ENCODE results near the gene CHST2. TPM values are rescaled to one million over a fixed set of nuclear protein-coding genes. Genes with fewer than 3 reads are reported as not detected.

Gene CHST2
- total and polyA plus RNA-seq, 4 donors = 0.11 to 48.7 (median 0.93) TPM

- no peak for TF ChIP-seq TAF1 (conservative IDR thresholded peaks at IDR 0.05)
- TF ChIP-seq FOXA2 (IDR thresholded peaks at IDR 0.05) = no peak
- 92% methylated on average over 3 of the region's 3 CpGs for WGBS
- no peak for DNase-seq (ENCODE audit: low spot score)
- Histone ChIP-seq H3K27ac (ENCODE audit: low read depth in 1 of 2, low read length in 2 of 2) (no peak overlapping the region), H3K4me1 (ENCODE audit: control insufficient read depth in 4 of 4, insufficient read depth in 4 of 4, low read length in 3 of 4) (no peaks in the 10 kb centered on the region), H3K9me3 (ENCODE audit: control insufficient read depth in 4 of 4, low read length in 3 of 4) (no peaks in the 10 kb centered on the region), H3K9ac (ENCODE audit: low read depth in 1 of 2, low read length in 2 of 2) (no peak overlapping the region), H3K36me3 (ENCODE audit: control insufficient read depth in 4 of 4, insufficient read depth in 3 of 4, low read depth in 1 of 4, low read length in 3 of 4) (no peaks in the 10 kb centered on the region), H3K4me3 (ENCODE audit: low read depth in 1 of 3, low read length in 3 of 3) (no peak overlapping the region), H3K27me3 (ENCODE audit: control insufficient read depth in 4 of 4, insufficient read depth in 4 of 4, low read length in 3 of 4) (no peaks in the 10 kb centered on the region)
These were observed 30.5 kb downstream of the CHST2 start for GRCh38 chr3:143150071-143150470.

GRCh38 chr3:143151004-143151731 is 31.6 kb downstream of the CHST2 start:
- no peak overlapping the region for H3K9ac ChIP-seq (ENCODE audit: low read depth in 1 of 2, low read length in 2 of 2)
- no peak for DNase-seq (ENCODE audit: low spot score)
- no peaks in the 10 kb centered on the region for H3K9me3 ChIP-seq (ENCODE audit: control insufficient read depth in 4 of 4, low read length in 3 of 4)
- TF ChIP-seq HNF4A (conservative IDR thresholded peaks at IDR 0.05) = no peak
- no peak for TF ChIP-seq EGR1 (IDR thresholded peaks at IDR 0.05; ENCODE audit: low read depth in 2 of 2)
- no peak for TF ChIP-seq FOXA2 (IDR thresholded peaks at IDR 0.05)
- WGBS = 86% methylated on average over 7 of the region's 7 CpGs
- H3K4me1 ChIP-seq (ENCODE audit: control insufficient read depth in 4 of 4, insufficient read depth in 4 of 4, low read length in 3 of 4) = no peaks in the 10 kb centered on the region
- no peaks in the 10 kb centered on the region for H3K27me3 ChIP-seq (ENCODE audit: control insufficient read depth in 4 of 4, insufficient read depth in 4 of 4, low read length in 3 of 4)
- H3K27ac ChIP-seq (ENCODE audit: low read depth in 1 of 2, low read length in 2 of 2) = no peak overlapping the region
- H3K4me3 ChIP-seq (ENCODE audit: low read depth in 1 of 3, low read length in 3 of 3) = no peak overlapping the region
- no peaks in the 10 kb centered on the region for H3K36me3 ChIP-seq (ENCODE audit: control insufficient read depth in 4 of 4, insufficient read depth in 3 of 4, low read depth in 1 of 4, low read length in 3 of 4)

GRCh38 chr3:143152043-143152442 is 32.5 kb downstream of the CHST2 start:
- no peaks in the 10 kb centered on the region for H3K27me3 ChIP-seq (ENCODE audit: control insufficient read depth in 4 of 4, insufficient read depth in 4 of 4, low read length in 3 of 4)
- no peaks in the 10 kb centered on the region for H3K4me1 ChIP-seq (ENCODE audit: control insufficient read depth in 4 of 4, insufficient read depth in 4 of 4, low read length in 3 of 4)
- no peak overlapping the region for H3K4me3 ChIP-seq (ENCODE audit: low read depth in 1 of 3, low read length in 3 of 3)
- H3K27ac ChIP-seq (ENCODE audit: low read depth in 1 of 2, low read length in 2 of 2) = no peak overlapping the region
- H3K36me3 ChIP-seq (ENCODE audit: control insufficient read depth in 4 of 4, insufficient read depth in 3 of 4, low read depth in 1 of 4, low read length in 3 of 4) = no peaks in the 10 kb centered on the region
- no peak overlapping the region for H3K9ac ChIP-seq (ENCODE audit: low read depth in 1 of 2, low read length in 2 of 2)
- no peaks in the 10 kb centered on the region for H3K9me3 ChIP-seq (ENCODE audit: control insufficient read depth in 4 of 4, low read length in 3 of 4)
- TF ChIP-seq REST (IDR thresholded peaks at IDR 0.05) (no peak), FOXA2 (IDR thresholded peaks at IDR 0.05) (no peak), HNF4G (IDR thresholded peaks at IDR 0.05) (no peak), TAF1 (conservative IDR thresholded peaks at IDR 0.05) (no peak), ATF3 (IDR thresholded peaks at IDR 0.05) (no peak), CTCF (IDR thresholded peaks at IDR 0.05; ENCODE audit: low read depth, low read length, missing input control) (no peak), FOXA1 (IDR thresholded peaks at IDR 0.05) (no peak), EGR1 (IDR thresholded peaks at IDR 0.05; ENCODE audit: low read depth in 2 of 2) (no peak), RXRA (IDR thresholded peaks at IDR 0.05) (no peak), SP1 (IDR thresholded peaks at IDR 0.05) (no peak), NR2F2 (IDR thresholded peaks at IDR 0.05) (no peak), JUND (IDR thresholded peaks at IDR 0.05) (no peak), MAX (IDR thresholded peaks at IDR 0.05) (no peak), GABPA (IDR thresholded peaks at IDR 0.05 in 1 of 2, conservative IDR thresholded peaks at IDR 0.05 in 1 of 2) (no peak), RAD21 (IDR thresholded peaks at IDR 0.05) (no peak), YY1 (IDR thresholded peaks at IDR 0.05) (no peak), HNF4A (conservative IDR thresholded peaks at IDR 0.05) (no peak), ZBTB33 (IDR thresholded peaks at IDR 0.05) (no peak)
- 77% methylated on average over 5 of the region's 5 CpGs for WGBS
- no peak for DNase-seq (ENCODE audit: low spot score)

Data from liver (tissue), 9 donors.